ENCODE data around the gene INTS1.

GRCh38 chr7:1442355-1443124, 61.6 kb downstream of the INTS1 start:
- TF ChIP-seq CTCF (IDR thresholded peaks at IDR 0.05 in 4 of 5, conservative IDR thresholded peaks at IDR 0.05 in 1 of 5), result no peak
- TF ChIP-seq POLR2A (IDR thresholded peaks at IDR 0.05), result no peak

Measured in gastrocnemius medialis (tissue), 4 donors.